Stimulated activated CD8-positive, alpha-beta memory T cell treated with anti-CD3 and anti-CD28 coated beads, Interleukin-4, amount 100 ng/mL, for 24 hours (primary cell): ENCODE results near the gene PTRHD1.

Source experiments
- DNase-seq: peaks from one replicate; pipeline ENCODE4 v3.0.0-alpha.2; 2020; ENCODE audit warnings: low read depth

PTRHD1 gene

GRCh38 chr2:24756789-24757188 lies 36.4 kb downstream of the PTRHD1 start:
- DNase-seq = no peak

- DNase-seq = no peak
These were observed 38.0 kb downstream of the PTRHD1 start for GRCh38 chr2:24754985-24755705.

GRCh38 chr2:24749069-24749691 lies 44.0 kb downstream of the PTRHD1 start:
- no peak for DNase-seq

- no peak for DNase-seq
These were observed 45.9 kb downstream of the PTRHD1 start for GRCh38 chr2:24747299-24747698.

- no peak for DNase-seq
These were observed 47.4 kb downstream of the PTRHD1 start for GRCh38 chr2:24745825-24746224.

- no peak for DNase-seq
These were observed 48.8 kb downstream of the PTRHD1 start for GRCh38 chr2:24744356-24744755.

- DNase-seq = no peak
These were observed 49.3 kb downstream of the PTRHD1 start for GRCh38 chr2:24743924-24744323.

- DNase-seq = no peak
These were observed 50.5 kb downstream of the PTRHD1 start for GRCh38 chr2:24742730-24743129.

- no peak for DNase-seq
These were observed 53.0 kb downstream of the PTRHD1 start for GRCh38 chr2:24740142-24740541.
